HG03520 (cell line): ENCODE data around the gene CLECL1.
A peak's percentile ranks its signal among the peaks of the same experiment; 100 is the strongest.

ENCODE experiments used
- ATAC-seq: cut with Tn5 transposase; IDR thresholded peaks from one replicate; pipeline ENCODE4 v1.9.1; 2021; ENCODE audit warnings: mild to moderate bottlenecking, moderate library complexity; ENCODE audit not compliant: unreplicated experiment

CLECL1 gene

GRCh38 chr12:9732921-9733461, at the start of gene CLECL1:
TSS of gene CLECL1 (minus strand) at chr12:9733097.
- peak; percentile 41 for ATAC-seq

- ATAC-seq = no peak
These were observed 48.5 kb upstream of the CLECL1 start for GRCh38 chr12:9781360-9781759.

GRCh38 chr12:9779209-9779608, 46.3 kb upstream of the CLECL1 start:
- ATAC-seq = no peak

GRCh38 chr12:9776781-9777180, 43.9 kb upstream of the CLECL1 start:
- ATAC-seq = no peak

GRCh38 chr12:9773216-9773877, 40.5 kb upstream of the CLECL1 start:
- ATAC-seq = no peak

DNA sequence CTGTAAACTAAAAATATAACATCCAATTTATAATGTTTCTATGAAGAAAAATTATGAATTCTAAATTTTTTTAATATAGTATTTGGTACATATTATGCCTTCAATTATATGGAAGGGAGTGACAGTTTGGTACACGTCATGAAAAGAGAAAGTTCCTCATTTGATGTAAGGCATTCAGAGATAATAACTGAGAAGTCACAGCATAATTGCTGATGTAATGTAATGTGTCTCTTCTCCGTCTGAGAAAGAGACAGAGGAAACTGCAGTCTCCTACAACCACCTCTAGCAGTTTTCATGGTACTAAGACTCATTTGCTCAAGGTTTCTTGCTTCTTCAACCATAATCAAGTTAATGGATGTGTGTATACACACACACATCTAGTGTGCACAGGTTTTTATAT, 30.1 kb upstream of the CLECL1 start:
- no peak for ATAC-seq

DNA sequence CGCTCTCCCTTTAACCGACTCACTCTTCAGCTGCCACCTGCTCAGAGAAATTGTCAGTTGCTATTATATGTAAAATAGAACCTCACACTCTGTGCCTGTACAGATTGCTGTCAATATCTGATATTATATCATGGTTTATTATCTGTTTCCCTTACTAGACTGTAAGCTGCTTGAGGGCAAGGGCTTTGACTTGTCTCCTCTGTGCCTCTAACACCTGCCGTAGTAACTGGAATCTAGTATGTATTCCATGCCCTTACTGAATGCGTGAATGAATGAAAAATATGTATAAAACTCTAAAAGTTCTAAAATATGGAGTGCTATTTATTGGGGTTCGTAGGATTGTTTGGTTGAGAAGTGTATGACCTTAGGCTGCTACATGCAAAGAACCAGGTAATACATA, 29.5 kb upstream of the CLECL1 start:
- no peak for ATAC-seq

DNA sequence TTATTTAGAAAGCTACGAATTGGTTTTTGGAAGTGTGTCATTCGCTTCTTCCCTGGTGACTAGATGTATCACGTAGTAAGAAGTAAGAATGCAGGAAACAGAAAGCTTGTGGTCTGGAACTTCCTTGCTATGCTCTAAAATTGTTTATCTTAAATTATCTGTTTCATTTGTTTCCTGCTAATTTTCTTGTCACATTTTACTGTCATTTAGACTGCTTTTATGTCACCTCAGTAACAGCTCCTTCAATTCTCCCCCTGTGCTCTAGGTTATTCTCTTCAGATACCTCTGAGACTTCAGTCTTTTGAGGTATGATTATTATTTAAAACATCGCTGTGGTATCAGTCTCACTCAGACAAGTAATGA, 28.5 kb upstream of the CLECL1 start:
- ATAC-seq = no peak

- peak; percentile 28 for ATAC-seq
These were observed 28.0 kb upstream of the CLECL1 start, which contains the start of gene CD69 for GRCh38 chr12:9760699-9761418. TSS of gene CD69 (minus strand) at chr12:9760901. CDS start at chr12:9760820, 81 bp downstream.

DNA sequence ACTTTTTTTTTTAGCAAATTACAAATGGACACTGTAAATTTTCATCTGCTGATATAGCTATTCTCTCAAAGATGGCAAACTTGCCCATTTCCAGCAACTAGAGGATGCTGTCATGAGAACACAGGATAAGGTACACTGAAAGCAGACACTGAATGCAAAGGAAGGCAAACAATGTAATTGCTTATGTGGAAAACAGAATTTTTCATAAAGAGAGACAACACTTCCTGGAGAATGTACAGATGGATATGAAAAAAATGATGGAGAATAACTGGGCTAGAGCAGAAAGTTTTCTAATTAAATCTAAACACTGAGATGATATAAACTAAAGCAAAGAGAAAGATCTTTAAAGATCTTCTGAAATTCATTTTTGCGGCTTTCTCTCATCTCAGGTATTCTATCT, 27.2 kb upstream of the CLECL1 start:
- no peak for ATAC-seq

GRCh38 chr12:9759694-9760093, 26.8 kb upstream of the CLECL1 start:
- ATAC-seq = no peak

DNA sequence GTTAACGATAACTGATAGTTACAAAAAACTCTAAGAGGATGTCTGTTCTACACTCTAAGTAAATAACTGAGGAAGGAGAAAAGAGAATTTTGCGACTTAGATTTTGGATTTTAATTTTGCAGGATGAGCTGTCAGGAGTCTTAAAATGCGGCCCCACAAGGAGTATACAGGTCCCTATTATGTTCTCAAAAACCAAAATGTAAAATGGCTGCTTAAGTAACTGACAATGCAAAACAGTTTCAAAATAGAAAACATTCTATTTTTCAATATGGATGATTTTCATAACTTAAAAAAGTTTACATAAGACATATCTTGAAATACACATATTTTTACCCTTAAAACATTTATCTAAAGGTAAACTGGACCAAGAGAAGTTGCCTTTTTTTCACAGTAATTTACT, 25.2 kb upstream of the CLECL1 start:
- no peak for ATAC-seq

GRCh38 chr12:9757433-9758025, 24.6 kb upstream of the CLECL1 start:
- ATAC-seq = no peak

DNA sequence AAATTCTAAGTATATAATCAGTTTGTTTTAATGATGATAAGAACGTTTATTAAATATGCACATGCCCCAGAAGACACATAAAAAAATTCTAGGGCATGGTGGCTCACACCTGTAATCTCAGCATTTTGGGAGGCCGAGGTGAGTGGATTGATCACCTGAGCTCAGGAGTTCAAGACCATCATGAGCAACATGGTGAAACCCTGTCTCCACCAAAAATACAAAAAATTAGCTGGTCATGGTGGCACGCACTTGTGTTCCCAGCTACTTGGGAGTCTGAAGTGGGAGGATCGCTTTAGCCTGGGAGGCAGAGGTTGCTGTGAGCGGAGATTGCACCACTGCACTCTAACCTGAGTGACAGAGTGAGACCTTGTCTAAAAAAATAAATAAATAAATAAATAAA, 23.8 kb upstream of the CLECL1 start:
- no peak for ATAC-seq

- no peak for ATAC-seq
These were observed 23.3 kb upstream of the CLECL1 start for GRCh38 chr12:9756170-9756569.

DNA sequence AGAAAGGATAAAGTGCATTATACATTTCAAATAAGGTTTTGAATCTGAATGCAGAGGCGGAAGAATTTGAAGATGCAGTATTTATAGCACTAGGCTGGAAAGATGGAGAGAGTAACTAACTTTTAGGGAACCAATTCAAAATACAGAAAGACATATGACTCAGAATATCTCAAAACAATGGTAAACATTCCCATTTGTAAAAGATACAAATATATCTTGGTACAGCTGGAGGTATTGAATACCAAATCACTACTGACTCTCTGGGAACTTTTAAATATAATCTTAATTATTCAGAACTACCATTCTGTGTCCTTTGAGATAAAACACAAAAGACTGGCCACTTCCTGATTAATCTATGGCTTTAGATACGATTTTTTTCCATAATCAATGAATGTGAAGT, 22.7 kb upstream of the CLECL1 start:
- ATAC-seq = no peak

DNA sequence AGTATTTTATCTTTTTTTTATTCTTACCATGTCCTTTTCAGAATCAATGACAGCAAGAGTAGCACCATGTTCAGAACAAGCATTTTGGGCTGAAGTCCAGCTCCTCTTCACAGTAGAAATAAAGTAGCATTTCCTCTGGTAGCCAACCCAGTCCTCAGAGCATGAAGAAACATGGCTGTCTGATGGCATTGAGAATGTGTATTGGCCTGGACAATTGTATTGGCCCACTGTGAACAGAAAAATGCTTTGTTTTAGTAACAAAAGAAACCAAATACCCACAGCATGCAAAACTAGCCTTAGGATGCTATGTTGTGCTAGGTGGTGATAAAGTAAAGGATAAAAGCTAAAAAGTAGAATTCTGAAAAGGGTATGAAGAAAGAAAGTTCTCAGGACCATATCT, 22.1 kb upstream of the CLECL1 start:
- no peak for ATAC-seq

- ATAC-seq = no peak
These were observed 21.4 kb upstream of the CLECL1 start for GRCh38 chr12:9754099-9754927.

DNA sequence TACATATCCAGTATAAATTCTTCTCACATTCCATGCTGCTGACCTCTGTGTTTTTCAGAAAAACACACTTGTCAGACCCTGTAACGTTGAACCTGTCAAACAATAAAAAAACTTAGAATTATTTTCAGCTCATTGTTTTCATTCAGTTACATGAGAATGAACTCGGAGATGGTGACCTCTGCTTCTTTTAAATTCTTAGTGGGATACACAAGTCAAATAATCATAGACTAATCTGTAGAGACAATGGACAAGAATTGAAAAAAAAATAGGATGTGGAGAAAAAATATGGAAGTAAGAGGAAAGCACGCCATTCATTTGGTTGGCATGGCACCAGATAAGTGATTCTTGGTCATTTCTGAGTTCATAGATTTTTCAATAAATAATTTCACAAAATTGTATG, 20.6 kb upstream of the CLECL1 start:
- no peak for ATAC-seq

DNA sequence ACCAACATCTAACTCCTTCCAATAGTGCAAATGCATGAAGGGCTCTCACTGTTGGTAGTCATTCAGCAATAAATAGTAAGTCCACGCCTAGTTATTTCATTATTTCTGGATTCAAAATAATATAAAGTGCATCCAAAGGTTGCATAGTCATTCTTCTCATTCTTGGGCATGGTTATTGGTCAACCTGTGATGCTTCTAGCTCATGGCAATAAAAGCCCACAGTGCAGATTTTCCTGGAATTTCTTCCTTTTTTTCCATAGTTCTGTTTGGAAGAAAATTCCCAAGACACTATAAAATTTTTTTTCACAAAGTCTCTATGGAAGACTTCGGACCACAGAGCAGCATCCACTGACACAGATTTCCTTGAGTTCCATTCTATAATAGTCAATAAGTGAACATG, 20.2 kb upstream of the CLECL1 start:
- ATAC-seq = no peak
